ENCODE data around the gene MPC1L. TPM values are rescaled to one million over a fixed set of nuclear protein-coding genes. Genes with fewer than 3 reads are reported as not detected.

Gene MPC1L
- total and polyA plus RNA-seq, 2 experiments from 2014 or later: not detected

DNA sequence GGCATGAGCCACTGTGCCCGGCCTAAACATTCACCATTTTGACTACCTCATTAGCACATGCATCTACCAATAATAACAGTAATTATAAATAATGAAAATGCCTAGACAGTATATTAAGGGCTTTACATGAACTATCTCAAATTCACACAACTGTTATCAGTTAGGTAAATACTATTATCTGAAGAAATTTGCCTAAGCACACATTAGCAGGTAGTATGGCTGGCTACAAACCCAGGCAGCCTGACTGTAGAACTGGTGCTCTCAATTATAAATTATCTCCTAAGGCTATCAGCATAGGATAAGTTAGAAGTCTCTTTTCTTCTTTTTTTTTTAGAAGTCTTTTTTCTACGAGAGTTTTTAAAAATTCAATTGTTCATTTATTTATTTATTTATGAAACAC lies 38.3 kb downstream of the MPC1L start (continued):
- TF ChIP-seq, protein P1, sequence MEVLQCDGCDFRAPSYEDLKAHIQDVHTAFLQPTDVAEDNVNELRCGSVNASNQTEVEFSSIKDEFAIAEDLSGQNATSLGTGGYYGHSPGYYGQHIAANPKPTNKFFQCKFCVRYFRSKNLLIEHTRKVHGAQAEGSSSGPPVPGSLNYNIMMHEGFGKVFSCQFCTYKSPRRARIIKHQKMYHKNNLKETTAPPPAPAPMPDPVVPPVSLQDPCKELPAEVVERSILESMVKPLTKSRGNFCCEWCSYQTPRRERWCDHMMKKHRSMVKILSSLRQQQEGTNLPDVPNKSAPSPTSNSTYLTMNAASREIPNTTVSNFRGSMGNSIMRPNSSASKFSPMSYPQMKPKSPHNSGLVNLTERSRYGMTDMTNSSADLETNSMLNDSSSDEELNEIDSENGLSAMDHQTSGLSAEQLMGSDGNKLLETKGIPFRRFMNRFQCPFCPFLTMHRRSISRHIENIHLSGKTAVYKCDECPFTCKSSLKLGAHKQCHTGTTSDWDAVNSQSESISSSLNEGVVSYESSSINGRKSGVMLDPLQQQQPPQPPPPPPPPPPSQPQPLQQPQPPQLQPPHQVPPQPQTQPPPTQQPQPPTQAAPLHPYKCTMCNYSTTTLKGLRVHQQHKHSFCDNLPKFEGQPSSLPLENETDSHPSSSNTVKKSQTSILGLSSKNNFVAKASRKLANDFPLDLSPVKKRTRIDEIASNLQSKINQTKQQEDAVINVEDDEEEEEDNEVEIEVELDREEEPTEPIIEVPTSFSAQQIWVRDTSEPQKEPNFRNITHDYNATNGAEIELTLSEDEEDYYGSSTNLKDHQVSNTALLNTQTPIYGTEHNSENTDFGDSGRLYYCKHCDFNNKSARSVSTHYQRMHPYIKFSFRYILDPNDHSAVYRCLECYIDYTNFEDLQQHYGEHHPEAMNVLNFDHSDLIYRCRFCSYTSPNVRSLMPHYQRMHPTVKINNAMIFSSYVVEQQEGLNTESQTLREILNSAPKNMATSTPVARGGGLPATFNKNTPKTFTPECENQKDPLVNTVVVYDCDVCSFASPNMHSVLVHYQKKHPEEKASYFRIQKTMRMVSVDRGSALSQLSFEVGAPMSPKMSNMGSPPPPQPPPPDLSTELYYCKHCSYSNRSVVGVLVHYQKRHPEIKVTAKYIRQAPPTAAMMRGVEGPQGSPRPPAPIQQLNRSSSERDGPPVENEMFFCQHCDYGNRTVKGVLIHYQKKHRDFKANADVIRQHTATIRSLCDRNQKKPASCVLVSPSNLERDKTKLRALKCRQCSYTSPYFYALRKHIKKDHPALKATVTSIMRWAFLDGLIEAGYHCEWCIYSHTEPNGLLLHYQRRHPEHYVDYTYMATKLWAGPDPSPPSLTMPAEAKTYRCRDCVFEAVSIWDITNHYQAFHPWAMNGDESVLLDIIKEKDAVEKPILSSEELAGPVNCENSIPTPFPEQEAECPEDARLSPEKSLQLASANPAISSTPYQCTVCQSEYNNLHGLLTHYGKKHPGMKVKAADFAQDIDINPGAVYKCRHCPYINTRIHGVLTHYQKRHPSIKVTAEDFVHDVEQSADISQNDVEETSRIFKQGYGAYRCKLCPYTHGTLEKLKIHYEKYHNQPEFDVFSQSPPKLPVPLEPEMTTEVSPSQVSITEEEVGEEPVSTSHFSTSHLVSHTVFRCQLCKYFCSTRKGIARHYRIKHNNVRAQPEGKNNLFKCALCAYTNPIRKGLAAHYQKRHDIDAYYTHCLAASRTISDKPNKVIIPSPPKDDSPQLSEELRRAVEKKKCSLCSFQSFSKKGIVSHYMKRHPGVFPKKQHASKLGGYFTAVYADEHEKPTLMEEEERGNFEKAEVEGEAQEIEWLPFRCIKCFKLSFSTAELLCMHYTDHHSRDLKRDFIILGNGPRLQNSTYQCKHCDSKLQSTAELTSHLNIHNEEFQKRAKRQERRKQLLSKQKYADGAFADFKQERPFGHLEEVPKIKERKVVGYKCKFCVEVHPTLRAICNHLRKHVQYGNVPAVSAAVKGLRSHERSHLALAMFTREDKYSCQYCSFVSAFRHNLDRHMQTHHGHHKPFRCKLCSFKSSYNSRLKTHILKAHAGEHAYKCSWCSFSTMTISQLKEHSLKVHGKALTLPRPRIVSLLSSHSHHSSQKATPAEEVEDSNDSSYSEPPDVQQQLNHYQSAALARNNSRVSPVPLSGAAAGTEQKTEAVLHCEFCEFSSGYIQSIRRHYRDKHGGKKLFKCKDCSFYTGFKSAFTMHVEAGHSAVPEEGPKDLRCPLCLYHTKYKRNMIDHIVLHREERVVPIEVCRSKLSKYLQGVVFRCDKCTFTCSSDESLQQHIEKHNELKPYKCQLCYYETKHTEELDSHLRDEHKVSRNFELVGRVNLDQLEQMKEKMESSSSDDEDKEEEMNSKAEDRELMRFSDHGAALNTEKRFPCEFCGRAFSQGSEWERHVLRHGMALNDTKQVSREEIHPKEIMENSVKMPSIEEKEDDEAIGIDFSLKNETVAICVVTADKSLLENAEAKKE (CRISPR knock-in tag; IDR thresholded peaks at IDR 0.05): no peak
- TF ChIP-seq ZNF114 (CRISPR knock-in tag; IDR thresholded peaks at IDR 0.05) (no peak), EZH2phosphoT487 (IDR thresholded peaks at IDR 0.05; ENCODE audit: unreplicated experiment) (no peak), JUNB (IDR thresholded peaks at IDR 0.05; ENCODE audit: unreplicated experiment) (no peak)
- TF ChIP-seq, protein P2, sequence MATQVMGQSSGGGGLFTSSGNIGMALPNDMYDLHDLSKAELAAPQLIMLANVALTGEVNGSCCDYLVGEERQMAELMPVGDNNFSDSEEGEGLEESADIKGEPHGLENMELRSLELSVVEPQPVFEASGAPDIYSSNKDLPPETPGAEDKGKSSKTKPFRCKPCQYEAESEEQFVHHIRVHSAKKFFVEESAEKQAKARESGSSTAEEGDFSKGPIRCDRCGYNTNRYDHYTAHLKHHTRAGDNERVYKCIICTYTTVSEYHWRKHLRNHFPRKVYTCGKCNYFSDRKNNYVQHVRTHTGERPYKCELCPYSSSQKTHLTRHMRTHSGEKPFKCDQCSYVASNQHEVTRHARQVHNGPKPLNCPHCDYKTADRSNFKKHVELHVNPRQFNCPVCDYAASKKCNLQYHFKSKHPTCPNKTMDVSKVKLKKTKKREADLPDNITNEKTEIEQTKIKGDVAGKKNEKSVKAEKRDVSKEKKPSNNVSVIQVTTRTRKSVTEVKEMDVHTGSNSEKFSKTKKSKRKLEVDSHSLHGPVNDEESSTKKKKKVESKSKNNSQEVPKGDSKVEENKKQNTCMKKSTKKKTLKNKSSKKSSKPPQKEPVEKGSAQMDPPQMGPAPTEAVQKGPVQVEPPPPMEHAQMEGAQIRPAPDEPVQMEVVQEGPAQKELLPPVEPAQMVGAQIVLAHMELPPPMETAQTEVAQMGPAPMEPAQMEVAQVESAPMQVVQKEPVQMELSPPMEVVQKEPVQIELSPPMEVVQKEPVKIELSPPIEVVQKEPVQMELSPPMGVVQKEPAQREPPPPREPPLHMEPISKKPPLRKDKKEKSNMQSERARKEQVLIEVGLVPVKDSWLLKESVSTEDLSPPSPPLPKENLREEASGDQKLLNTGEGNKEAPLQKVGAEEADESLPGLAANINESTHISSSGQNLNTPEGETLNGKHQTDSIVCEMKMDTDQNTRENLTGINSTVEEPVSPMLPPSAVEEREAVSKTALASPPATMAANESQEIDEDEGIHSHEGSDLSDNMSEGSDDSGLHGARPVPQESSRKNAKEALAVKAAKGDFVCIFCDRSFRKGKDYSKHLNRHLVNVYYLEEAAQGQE (IDR thresholded peaks at IDR 0.05; ENCODE audit: unreplicated experiment): no peak
